GM21423 (cell line): ENCODE data around the gene FCRL1.

Experiments used
- ATAC-seq: cut with Tn5 transposase; IDR thresholded peaks from one replicate; pipeline ENCODE4 v1.9.1; 2021; ENCODE audit warnings: mild to moderate bottlenecking, moderate library complexity; ENCODE audit not compliant: unreplicated experiment

FCRL1 gene

GRCh38 chr1:157819896-157820295, at the start of gene FCRL1:
Gene FCRL1 (minus strand): TSS chr1:157820120. CDS start chr1:157820037, 83 bp downstream.
- ATAC-seq, result no peak

GRCh38 chr1:157868654-157869053, 48.7 kb upstream of the FCRL1 start:
- no peak for ATAC-seq

- no peak for ATAC-seq
These were observed 42.5 kb upstream of the FCRL1 start for GRCh38 chr1:157862114-157863070.

- ATAC-seq, result no peak
These were observed 36.6 kb upstream of the FCRL1 start for GRCh38 chr1:157856538-157856937.

- ATAC-seq, result no peak
These were observed 32.6 kb upstream of the FCRL1 start for GRCh38 chr1:157852476-157852875.

GRCh38 chr1:157849229-157849875, 29.4 kb upstream of the FCRL1 start:
- peak; percentile 59 for ATAC-seq

GRCh38 chr1:157844089-157844830, 24.3 kb upstream of the FCRL1 start:
- ATAC-seq, result no peak

- no peak for ATAC-seq
These were observed 23.0 kb upstream of the FCRL1 start for GRCh38 chr1:157842939-157843338.

GRCh38 chr1:157841708-157842107, 21.8 kb upstream of the FCRL1 start, which contains the start of gene CD5L:
Gene CD5L (minus strand): TSS chr1:157841808. CDS start chr1:157841701, 107 bp downstream.
- no peak for ATAC-seq

- ATAC-seq, result no peak
These were observed 19.0 kb upstream of the FCRL1 start for GRCh38 chr1:157838966-157839365.

- no peak for ATAC-seq
These were observed 14.5 kb upstream of the FCRL1 start for GRCh38 chr1:157834430-157834829.

GRCh38 chr1:157833145-157833544, 13.2 kb upstream of the FCRL1 start:
- no peak for ATAC-seq

GRCh38 chr1:157831968-157832626, 12.2 kb upstream of the FCRL1 start:
- ATAC-seq, result no peak

- no peak for ATAC-seq
These were observed 11.0 kb upstream of the FCRL1 start for GRCh38 chr1:157830887-157831286.

GRCh38 chr1:157829711-157830110, 9.8 kb upstream of the FCRL1 start:
- peak; percentile 48 for ATAC-seq

GRCh38 chr1:157829210-157829609, 9.3 kb upstream of the FCRL1 start:
- ATAC-seq, result no peak

GRCh38 chr1:157820299-157820698, 379 bp upstream of the FCRL1 start:
- ATAC-seq, result no peak

- ATAC-seq, result no peak
These were observed 705 bp downstream of the FCRL1 start for GRCh38 chr1:157819215-157819614.

GRCh38 chr1:157813269-157813668, 6.7 kb downstream of the FCRL1 start:
- ATAC-seq, result no peak

GRCh38 chr1:157806431-157807149, 13.3 kb downstream of the FCRL1 start:
- peak; percentile 90 for ATAC-seq
